Measurements from ENCODE around the gene TNS3.

DNA sequence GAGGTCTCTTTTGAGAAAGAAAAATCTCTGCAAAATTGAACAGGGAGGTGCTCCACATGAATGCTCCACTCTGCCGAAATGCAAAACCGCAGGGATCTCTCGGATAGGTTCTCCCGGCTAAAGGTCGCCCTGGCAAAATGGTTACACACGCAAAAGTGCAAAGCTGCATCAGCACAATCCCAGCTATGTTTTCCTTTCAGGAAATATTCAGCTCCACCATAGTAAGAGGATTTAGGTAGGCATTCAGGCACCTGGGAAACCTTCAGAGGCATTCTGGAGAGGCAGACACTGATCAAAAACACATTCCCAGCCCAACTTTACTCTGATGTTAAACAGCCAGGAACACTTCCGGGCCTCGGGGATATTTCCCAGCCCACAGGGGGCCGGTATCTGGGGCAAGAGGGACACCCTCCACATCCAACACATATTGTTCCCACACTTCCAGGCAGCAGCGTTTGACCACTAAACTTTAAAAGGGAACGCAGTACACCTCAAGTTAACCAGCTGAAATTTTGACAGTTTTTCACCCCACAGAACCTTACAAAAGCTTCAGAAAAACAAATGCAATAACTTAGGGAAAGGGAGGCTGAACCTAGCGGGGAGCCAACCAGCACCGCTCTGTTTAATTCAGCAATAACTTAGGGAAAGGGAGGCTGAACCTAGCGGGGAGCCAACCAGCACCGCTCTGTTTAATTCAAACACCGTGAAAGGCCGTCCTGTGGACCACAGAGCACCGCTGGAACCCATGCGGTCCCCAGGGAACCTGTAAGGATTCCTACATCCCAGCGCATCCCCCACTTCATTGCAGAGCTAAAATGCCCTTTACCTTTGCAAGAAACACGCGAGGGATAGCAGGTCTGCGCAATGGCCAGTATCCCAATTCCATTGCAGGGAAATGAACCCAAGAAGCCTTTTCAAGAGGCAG is 45.9 kb downstream of the TNS3 start:
- TF ChIP-seq, protein P1, sequence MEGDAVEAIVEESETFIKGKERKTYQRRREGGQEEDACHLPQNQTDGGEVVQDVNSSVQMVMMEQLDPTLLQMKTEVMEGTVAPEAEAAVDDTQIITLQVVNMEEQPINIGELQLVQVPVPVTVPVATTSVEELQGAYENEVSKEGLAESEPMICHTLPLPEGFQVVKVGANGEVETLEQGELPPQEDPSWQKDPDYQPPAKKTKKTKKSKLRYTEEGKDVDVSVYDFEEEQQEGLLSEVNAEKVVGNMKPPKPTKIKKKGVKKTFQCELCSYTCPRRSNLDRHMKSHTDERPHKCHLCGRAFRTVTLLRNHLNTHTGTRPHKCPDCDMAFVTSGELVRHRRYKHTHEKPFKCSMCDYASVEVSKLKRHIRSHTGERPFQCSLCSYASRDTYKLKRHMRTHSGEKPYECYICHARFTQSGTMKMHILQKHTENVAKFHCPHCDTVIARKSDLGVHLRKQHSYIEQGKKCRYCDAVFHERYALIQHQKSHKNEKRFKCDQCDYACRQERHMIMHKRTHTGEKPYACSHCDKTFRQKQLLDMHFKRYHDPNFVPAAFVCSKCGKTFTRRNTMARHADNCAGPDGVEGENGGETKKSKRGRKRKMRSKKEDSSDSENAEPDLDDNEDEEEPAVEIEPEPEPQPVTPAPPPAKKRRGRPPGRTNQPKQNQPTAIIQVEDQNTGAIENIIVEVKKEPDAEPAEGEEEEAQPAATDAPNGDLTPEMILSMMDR (IDR thresholded peaks at IDR 0.05; ENCODE audit: low read depth, low read length): no peak
- TF ChIP-seq, protein P2, sequence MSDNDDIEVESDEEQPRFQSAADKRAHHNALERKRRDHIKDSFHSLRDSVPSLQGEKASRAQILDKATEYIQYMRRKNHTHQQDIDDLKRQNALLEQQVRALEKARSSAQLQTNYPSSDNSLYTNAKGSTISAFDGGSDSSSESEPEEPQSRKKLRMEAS (IDR thresholded peaks at IDR 0.05; ENCODE audit: low read depth, low read length): no peak
- TF ChIP-seq POLR2A (IDR thresholded peaks at IDR 0.05; ENCODE audit: extremely low read depth, insufficient read length): no peak
